ENCODE results near the gene ADAMTS6. TPM values are rescaled to one million over a fixed set of nuclear protein-coding genes. Genes with fewer than 3 reads are reported as not detected.

The ADAMTS6 gene
- total RNA-seq, 4 donors from 2014 or later: 2.6 to 25.2 (median 12.3) TPM

- 69 to 92% methylated on average over 2 to 3 of the region's 6 CpGs for WGBS, 2 donors (ENCODE audit: low coverage in 1 of 2)
- ATAC-seq: no peak
- H3K4me1 ChIP-seq: no peaks in the 10 kb centered on the region
These were observed 26.7 kb downstream of the ADAMTS6 start for GRCh38 chr5:65455064-65455463.

GRCh38 chr5:65451436-65451835 lies 30.3 kb downstream of the ADAMTS6 start:
- ATAC-seq: no peak
- Histone ChIP-seq H3K4me3 (no peak overlapping the region), H3K27ac (no peak overlapping the region), H3K4me1 (no peaks in the 10 kb centered on the region), H3K9me3 (no peaks in the 10 kb centered on the region), H3K36me3 (no peaks in the 10 kb centered on the region), H3K27me3 (no peaks in the 10 kb centered on the region)
- 49 to 75% methylated on average over 1 to 2 of the region's 2 CpGs for WGBS, 2 donors (ENCODE audit: low coverage in 1 of 2)
- TF ChIP-seq POLR2AphosphoS5 (IDR thresholded peaks at IDR 0.05) (no peak), POLR2A (IDR thresholded peaks at IDR 0.05) (no peak), CTCF (IDR thresholded peaks at IDR 0.05) (no peak), EP300 (IDR thresholded peaks at IDR 0.05) (no peak)

More at GRCh38 chr5:65455064-65455463, 26.7 kb downstream of the ADAMTS6 start:
- no peaks in the 10 kb centered on the region for H3K9me3 ChIP-seq
- no peaks in the 10 kb centered on the region for H3K27me3 ChIP-seq
- TF ChIP-seq POLR2AphosphoS5 (IDR thresholded peaks at IDR 0.05): no peak
- TF ChIP-seq EP300 (IDR thresholded peaks at IDR 0.05): no peak
- TF ChIP-seq CTCF (IDR thresholded peaks at IDR 0.05): no peak
- no peak for TF ChIP-seq POLR2A (IDR thresholded peaks at IDR 0.05)
- H3K4me3 ChIP-seq: no peak overlapping the region
- H3K27ac ChIP-seq: no peak overlapping the region
- H3K36me3 ChIP-seq: no peaks in the 10 kb centered on the region

- TF ChIP-seq EP300 (IDR thresholded peaks at IDR 0.05) (no peak), POLR2A (IDR thresholded peaks at IDR 0.05) (no peak), POLR2AphosphoS5 (IDR thresholded peaks at IDR 0.05) (no peak), CTCF (IDR thresholded peaks at IDR 0.05) (no peak)
- Histone ChIP-seq H3K4me1 (no peaks in the 10 kb centered on the region), H3K27me3 (no peaks in the 10 kb centered on the region), H3K36me3 (no peaks in the 10 kb centered on the region), H3K4me3 (no peak overlapping the region), H3K27ac (no peak overlapping the region), H3K9me3 (no peaks in the 10 kb centered on the region)
- WGBS, 2 donors (ENCODE audit: low coverage in 1 of 2): 89 to 92% methylated on average over 1 to 2 of the region's 2 CpGs
- ATAC-seq: no peak
These were observed 35.0 kb downstream of the ADAMTS6 start for GRCh38 chr5:65446682-65447081.

- WGBS, 2 donors (ENCODE audit: low coverage in 1 of 2): 83 to 93% methylated on average over 3 to 4 of the region's 4 CpGs
- no peaks in the 10 kb centered on the region for H3K9me3 ChIP-seq
- TF ChIP-seq EP300 (IDR thresholded peaks at IDR 0.05): no peak
- TF ChIP-seq POLR2A (IDR thresholded peaks at IDR 0.05): no peak
- TF ChIP-seq POLR2AphosphoS5 (IDR thresholded peaks at IDR 0.05): no peak
- TF ChIP-seq CTCF (IDR thresholded peaks at IDR 0.05): no peak
- H3K4me3 ChIP-seq: no peak overlapping the region
- no peaks in the 10 kb centered on the region for H3K4me1 ChIP-seq
- no peak for ATAC-seq
- H3K27me3 ChIP-seq: no peaks in the 10 kb centered on the region
- no peaks in the 10 kb centered on the region for H3K36me3 ChIP-seq
- no peak overlapping the region for H3K27ac ChIP-seq
These were observed 39.9 kb downstream of the ADAMTS6 start for GRCh38 chr5:65441800-65442199.

GRCh38 chr5:65440456-65440855 lies 41.3 kb downstream of the ADAMTS6 start:
- no peak for TF ChIP-seq CTCF (IDR thresholded peaks at IDR 0.05)
- TF ChIP-seq POLR2A (IDR thresholded peaks at IDR 0.05): no peak
- TF ChIP-seq EP300 (IDR thresholded peaks at IDR 0.05): no peak
- TF ChIP-seq POLR2AphosphoS5 (IDR thresholded peaks at IDR 0.05): no peak
- no peaks in the 10 kb centered on the region for H3K4me1 ChIP-seq
- H3K36me3 ChIP-seq: no peaks in the 10 kb centered on the region
- no peak for ATAC-seq
- H3K4me3 ChIP-seq: no peak overlapping the region
- no peak overlapping the region for H3K27ac ChIP-seq
- H3K27me3 ChIP-seq: no peaks in the 10 kb centered on the region
- no peaks in the 10 kb centered on the region for H3K9me3 ChIP-seq
- 85 to 100% methylated on average over 1 of the region's 1 CpG for WGBS, 2 donors (ENCODE audit: low coverage in 1 of 2)
